Left colon (tissue), 2 donors: ENCODE data around the gene DBH. TPM values are rescaled to one million over a fixed set of nuclear protein-coding genes. Genes with fewer than 3 reads are reported as not detected.

Source experiments
- ATAC-seq: fragments of 200-7000 bp; cut with Tn5 transposase; one replicate; pipeline ENCODE4 v1.9.1; 2020; ENCODE audit warnings: mild to moderate bottlenecking, moderate library complexity
- DNase-seq, 2 donors: peaks; one replicate each; pipeline ENCODE4 v3.0.0-alpha.2; 2020
- intact Hi-C, 2 donors: fragments of 100-400 bp; cut with DNase I in 1 of 2; cut with micrococcal nuclease in 1 of 2; formaldehyde crosslinking; loops; one replicate each; pipeline versions ENCODE4 v1.11.2 to v1.14.0; 2022; cut with DNase I, micrococcal nuclease
- total RNA-seq, 2 donors: library from RNA; stranded (reverse); fragmentation: NEBNext Ultra II Directional; extraction: Animal tissue kit (Norgen Biotek cat#: 25700); gene quantifications; one replicate each; pipeline ENCODE4 v1.2.1, GENCODE V29; 2021
- donor health status: DM: no; HTN: no; CAD: no.
- donor health status: DM: yes; HTN: yes; CAD: no.

The DBH gene
- total RNA-seq, 2 donors from 2014 or later = not detected

DNA sequence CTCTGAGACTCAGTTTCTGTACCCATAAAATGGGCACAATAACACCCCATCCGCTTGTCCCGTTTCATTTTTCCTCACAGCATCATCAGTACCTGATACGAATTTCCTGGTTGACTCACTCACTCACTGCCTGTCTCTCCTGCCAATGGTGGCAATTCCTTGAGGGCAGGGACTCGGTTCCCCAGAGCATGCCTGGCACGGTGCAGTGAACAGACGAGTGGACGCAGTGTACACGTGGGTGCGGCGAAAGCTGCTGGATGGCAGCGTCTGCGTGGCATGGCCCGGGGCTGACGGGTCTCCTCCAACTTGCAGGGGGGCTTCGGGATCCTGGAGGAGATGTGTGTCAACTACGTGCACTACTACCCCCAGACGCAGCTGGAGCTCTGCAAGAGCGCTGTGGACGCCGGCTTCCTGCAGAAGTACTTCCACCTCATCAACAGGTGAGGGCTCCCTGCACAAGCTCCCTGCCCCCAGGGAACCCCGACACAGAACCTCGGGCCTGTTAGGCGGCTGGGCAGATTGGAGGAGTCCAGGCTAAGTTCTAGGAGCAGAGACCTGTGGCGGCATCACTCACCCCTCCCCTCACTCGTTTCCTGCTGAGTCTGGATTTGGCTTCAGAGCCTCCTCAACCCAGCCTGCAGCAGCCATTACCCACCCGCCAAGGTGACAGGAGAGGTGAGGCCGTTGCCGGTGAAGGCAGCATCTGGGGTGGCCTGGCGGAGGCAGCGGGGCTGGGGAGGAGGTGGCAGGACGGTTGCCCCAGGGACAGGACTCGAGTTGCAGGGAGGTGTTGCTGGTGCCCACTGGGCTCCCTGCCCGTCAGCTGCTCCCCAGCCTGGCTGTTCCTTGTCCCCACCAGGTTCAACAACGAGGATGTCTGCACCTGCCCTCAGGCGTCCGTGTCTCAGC, 20.3 kb downstream of the DBH start:
- intact Hi-C loops = no loop called here
- DNase-seq (no peak), ATAC-seq (no peak)

DNA sequence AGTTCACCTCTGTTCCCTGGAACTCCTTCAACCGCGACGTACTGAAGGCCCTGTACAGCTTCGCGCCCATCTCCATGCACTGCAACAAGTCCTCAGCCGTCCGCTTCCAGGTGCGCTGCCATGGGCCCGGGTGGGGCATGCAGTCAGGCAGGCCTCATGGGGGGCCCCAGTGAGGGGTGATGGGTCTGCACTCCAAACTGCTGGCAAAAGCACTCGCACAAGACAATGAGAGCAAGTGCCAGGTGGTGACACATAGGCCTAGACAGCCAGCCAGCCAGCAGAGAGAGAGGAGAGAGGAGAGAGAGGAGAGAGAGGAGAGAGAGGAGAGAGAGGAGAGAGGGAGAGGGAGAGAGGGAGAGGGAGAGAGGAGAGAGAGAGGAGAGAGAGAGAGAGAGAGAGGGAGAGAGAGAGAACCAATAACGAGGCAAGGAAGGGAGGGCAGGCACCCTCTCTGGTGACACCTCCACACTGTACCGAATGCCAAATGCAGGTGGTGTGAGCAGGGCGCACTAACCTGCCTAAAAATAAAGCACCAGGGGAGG, 21.0 kb downstream of the DBH start:
- intact Hi-C loops = no loop called here
- ATAC-seq (no peak), DNase-seq (no peak)

DNA sequence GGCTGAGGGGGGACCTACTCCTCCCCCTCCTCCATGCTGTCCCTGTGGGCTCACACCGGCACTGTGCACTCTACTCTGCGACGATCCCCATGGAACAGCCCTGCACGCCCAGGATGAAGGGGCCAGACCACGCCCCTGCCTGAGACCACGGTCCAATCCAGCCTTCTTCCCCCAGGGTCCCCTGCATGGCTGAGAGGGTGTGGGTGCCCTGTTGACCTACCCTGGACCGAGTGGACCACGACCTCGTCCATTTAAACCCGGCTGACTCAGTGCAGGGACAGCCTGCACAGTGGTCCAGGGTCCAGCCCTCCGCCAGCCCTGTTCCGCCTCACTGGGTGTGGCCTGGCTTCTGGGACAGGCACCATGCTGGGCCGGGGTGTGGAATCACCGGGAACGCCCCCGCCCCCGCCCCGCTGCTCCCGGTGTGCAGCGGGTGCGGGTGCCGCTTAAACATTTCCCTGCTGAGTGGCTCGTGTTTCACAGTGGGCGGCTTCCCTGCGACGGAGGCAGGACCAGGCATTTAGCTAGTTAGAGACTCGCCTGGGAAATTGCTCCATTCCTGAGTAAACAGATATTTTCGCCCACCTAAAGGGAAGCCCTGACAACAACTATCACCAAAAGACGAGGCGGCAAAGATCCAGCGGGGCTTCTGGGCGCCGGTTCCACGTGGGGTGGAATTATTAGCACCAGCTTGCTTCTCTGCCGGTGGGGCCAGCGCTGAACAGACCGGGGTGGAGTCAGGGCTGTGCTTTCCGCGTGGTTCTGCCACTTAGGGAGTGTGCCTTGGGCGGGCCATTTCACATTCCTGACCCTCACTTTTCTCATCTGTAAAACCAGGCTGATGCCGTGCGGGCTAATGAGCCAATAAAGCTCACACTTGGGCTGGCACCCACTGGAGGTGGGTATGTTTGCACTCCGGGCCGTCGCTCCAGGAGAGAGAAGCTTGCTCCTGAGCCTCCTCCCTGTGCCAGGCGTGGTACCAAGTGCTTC, 22.6 kb downstream of the DBH start:
- ATAC-seq = peak; percentile 96

DNA sequence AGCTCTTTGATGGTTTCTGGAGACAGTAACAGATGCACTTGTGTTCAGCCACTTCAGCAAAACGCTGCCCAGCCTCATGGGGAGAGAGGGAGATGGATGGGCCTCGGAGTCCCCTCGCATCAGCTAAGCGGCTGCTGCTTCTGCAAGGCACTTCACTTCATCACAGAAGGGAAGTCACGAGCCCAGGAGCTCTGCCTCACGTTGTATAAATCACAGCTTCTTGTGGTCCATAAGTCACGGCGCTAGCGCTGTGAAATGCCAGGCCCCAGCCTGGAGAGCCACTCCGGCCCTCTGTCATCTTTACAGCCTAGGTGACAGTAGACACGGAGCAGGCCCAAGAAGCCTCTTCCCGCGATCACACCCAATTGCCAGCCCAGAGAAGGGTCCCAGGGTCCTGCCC, 23.4 kb downstream of the DBH start:
- no peak for ATAC-seq
- intact Hi-C loops = no loop called here
- no peak for DNase-seq

More for the DNA sequence above, 22.6 kb downstream of the DBH start:
- intact Hi-C loops = no loop called here
- DNase-seq = peak; percentile 41 to 52

DNA sequence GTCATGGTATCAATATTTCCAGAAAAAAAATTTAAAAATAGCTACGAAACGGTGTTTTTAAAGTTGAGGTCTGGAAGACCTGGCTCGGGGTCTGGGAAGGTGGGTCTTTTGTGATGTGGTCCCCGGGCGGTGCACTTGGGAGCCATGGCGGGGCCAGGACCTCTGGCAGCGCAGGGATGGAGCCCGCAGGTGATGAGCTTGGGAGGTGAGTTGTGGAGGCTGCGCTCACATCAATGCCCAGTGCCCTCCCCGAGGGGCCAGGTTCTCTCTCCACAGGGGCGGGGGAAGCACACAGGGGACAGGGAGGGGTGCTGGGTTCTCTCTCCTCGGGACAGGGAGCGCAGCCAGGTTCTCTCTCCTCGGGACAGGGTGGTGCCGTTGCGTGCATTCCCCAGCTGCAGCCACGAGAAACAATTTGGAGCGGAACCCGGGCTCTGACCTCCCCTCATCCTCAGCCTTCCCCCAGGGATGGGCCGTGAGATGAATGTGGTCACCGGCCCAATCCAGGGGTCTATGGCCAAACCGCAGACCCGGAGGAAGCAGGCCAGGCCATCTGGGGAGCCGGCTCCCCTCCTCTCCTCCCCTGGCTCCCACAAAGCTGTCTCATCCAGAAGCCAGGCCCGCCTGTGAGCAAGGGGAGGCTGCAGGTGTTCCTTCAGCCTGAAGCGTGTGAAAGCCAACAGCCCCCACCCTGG, 25.8 kb downstream of the DBH start:
- DNase-seq (no peak), ATAC-seq (no peak)
- intact Hi-C loops = no loop called here

DNA sequence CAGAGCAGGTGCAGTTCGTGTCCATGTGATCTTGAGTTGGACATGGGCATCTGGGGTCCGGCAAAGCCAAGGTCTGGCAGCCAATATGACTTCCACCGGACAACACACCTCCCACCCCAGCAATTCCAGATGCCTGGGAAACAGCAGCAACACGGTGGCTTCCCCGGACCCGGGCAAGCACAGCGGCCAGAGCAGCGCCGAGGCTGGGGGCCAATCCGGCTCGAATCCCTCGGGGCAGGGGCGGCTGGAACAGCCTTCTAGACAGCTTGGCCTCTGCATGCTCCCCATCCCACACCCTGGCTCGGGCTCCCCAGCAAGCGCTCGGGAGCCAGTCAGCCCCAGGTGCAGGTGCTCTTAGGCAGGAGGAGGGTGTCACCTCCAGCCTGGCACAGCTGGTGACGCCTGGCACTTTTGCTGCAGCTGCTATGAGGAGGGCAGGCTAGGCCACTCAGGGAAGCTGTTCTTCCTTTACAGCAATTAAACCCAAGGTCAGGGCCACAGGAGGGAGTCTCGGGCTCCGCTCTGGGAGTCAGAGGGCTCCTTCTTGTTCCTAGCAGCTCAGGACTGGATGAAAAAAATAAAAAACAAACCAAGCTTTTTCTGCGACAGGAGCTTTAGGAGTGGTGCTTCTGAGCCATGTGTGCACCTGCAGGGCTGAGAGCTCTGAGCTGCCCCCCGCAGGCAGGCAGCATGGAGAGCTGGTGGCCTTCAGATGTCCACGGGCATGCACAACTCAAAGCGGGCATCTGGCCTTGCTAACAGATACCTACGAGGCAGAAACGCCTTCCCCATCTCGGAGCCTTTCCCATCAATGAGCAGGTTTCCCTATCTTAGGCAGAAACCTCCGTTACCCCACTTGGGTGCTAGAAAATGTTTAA, 28.2 kb downstream of the DBH start:
- ATAC-seq = no peak
- intact Hi-C loops = no loop called here

DNA sequence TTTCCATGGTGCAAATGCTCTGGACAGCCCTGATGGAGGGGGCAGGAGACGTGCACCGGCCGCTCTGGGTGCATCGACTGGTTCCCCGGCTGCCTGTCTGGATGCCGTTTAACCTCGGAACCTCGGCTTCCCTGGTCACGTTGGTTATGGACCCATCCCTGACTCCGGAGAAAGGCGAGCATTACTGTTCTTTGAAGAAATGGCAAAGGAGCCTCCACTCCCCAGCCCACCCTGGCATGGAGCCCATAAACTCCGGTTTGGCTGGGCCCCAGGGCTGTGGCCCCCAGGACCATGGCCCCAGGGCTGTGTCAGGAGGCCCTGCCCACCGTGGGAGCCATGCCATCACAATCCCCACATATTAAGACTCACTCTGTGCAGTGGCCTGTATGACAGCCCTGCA, 28.9 kb downstream of the DBH start:
- DNase-seq (no peak), ATAC-seq (no peak)
- intact Hi-C loops = no loop called here

More for the DNA sequence above, 28.2 kb downstream of the DBH start:
- DNase-seq = no peak

DNA sequence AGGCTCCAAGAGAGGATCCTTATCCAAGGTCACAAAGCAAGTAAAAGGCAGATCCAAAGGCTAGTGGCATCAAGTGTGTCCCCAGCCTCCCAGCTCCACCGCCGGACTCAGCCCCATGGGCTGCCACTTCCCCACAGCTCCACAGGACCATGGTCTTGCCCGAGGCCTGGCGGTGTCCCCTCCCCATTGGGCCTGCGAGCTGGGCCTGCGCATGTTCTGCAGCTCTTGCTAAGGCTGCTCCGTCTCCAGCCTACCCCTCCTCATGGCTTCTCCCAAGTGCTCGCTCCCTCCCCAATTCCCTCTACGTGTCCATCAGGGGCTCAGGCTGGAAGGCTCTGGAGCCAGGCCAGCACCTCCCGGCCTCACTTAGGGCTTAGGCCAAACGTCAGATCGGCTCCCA, 29.4 kb downstream of the DBH start:
- no peak for ATAC-seq
- intact Hi-C loops = no loop called here
- no peak for DNase-seq

DNA sequence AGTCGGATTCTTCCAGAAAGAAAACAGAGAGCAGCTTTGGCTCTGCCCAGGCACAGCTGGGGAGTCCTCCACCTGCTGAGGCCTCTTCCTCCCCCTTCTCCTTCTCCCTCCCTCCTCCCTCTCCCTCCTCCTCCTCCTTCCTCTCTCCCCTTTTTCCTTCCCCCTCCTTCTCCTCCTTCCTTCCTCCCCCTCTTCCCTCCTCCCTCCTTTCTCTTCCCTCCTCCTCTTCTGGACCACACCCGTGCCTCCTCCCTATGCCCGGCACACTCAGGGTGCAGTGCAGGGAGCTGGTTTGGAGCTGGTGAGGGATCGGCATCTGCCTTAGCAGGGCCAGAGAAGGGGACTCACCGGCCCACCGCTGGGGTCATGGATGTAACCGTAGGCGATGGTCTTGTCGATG, 30.2 kb downstream of the DBH start:
- intact Hi-C loops = no loop called here
- DNase-seq (no peak), ATAC-seq (no peak)

DNA sequence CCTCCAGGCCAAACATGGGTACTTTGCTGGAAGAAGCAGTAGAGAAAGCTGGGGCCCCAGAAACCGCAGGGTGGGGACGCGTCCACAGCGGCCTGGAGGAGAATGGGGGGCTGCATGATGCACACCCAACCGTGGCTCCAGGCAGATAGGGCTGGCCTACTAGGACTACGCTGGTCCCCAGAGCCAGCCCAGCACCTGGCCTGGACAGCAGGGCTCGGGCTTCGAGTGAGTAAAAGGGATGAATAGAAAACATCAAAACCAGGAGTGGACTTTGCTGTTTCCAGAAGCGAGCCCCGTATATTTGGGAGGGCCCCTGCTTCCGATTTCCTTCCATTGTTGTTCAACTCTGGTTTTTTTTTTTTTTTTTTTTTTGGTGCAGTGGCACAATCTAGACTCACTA, 30.7 kb downstream of the DBH start:
- intact Hi-C loops = no loop called here
- ATAC-seq (no peak), DNase-seq (no peak)

DNA sequence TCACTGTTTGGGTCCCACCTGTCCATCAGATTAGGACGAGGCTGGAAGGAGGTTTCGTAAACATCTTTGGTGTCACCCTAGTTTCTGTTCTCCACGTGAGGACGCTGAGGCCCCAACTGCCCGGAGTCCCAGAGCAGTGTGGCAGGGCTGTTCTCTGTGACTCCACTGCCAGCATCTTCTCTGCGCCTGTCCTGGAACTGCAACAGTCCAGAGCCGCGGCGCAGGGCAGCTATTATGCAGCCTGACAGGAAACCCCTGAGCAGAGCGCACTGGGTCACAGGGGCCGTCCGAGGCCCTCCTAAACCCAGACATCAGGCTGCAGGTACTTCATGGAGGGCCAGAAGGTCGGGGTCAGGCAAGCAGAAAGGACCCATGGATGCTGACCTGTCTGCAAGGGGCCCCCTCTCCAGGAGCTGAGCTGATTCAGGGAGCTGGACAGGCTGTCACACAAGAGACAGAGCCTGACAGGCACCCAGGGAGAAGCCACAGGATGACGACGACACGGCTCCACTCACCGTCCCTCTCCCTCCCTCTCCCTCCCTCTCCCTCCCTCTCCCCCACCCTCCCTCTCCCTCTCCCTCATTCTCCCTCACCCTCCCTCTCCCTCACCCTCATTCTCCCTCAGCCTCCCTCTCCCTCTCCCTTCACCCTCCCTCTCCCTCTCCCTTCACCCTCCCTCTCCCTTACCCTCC, 31.7 kb downstream of the DBH start:
- DNase-seq = no peak
- no peak for ATAC-seq
- intact Hi-C loops = no loop called here

DNA sequence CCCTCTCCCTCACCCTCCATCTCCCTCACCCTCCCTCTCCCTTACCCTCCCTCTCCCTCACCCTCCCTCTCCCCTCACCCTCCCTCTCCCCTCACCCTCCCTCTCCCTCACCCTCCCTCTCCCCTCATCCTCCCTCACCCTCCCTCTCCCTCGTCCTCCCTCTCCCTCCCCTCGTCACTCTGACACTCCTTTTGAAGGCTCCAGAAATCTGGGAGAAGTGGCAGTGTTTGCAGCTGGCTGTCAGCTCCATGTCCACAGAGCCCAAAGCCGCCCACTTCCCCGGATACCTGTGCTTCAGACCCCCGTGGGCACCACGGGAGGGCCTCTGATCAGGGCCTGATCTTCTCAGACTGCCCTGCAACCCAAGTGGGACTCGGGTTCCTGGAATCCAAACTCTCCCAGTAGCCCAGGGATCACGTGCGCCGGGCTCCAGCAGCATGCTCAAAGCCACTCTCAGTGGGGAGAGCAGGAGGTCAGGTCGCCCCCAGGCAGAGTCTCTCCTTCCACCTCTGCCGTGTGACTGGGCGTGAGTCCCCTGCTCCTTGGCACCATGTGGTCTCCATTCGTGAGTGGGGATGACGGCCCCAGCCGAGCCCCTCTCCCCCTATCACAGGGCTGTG, 33.1 kb downstream of the DBH start:
- intact Hi-C loops = no loop called here
- DNase-seq = no peak
- ATAC-seq = no peak

DNA sequence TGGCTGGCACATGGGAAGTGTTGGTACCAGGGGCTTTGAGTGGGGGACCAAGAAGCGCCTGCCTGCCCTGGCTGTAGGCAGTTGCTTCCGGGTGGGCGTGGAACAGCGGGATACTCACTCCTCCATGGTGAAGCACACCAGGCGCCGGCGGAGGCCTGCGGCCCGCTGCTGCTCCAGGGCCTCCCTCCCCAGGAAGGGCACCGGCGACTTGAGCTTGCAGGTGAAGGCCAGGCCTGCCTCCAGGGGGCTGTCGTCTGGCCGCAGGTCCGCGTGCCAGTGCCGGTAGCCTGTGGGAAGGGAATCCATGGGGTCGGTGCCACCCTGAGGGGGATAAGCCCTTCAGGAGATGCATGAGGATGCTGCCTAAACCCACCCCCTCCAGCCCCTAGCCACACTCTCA, 34.3 kb downstream of the DBH start:
- intact Hi-C loops = no loop called here
- ATAC-seq (no peak), DNase-seq (no peak)

DNA sequence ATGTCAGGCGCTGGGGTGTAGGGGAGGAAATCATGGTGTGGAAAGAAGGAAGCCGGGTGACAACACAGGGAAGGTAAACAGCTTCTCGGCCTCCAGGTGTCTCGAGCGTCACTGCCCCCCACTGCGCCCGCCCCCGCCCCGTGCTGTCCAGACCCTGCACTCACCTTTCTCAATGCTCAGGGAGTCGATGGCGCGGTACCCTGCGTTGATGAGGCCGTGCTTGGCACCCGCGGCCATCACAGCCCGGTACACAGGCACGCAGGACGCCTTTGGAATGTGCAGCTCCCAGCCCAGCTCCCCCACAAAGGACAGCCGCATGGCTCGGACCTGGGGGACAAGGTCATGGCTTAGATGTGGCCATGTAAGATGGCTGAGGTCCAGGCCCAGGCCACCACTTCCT, 35.2 kb downstream of the DBH start:
- DNase-seq (no peak), ATAC-seq (no peak)
- intact Hi-C loops = no loop called here

DNA sequence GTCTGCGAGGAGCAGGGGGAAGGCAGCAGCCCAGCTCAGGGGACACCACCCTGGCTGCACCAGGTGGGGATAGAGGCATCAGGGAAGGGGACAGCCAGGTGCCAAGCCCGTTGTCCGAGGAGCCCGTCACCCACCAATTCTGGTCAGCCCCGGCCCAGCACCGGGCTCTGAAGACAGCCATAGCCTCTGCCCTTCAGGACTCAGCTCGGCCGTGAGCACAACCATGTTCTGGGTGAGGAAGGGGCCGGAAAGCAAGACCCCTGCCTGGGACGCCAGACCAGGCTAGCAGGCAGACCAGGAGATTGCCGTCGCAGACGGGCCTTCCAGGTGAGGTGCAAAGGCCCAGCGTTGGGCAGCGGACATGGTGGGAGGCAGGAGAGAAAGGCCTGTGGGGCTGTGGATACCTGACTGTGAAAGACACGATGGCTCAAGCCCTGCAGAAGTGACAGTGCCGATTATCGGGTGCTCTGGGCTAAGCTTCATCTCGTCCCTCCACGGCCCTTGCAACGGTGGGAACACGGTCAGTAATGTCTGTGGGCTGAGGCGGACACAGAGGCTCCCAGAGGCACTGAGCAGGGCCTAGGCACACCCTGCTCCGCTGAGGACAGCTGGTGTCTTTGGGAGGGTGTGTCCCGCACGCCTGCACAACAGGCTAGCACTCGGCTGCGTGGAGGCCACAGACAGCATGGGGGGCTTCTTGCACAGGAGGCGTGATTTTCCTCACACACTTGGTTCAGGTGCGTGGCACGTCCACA, 36.5 kb downstream of the DBH start:
- ATAC-seq (no peak), DNase-seq (no peak)
- intact Hi-C loops = no loop called here

DNA sequence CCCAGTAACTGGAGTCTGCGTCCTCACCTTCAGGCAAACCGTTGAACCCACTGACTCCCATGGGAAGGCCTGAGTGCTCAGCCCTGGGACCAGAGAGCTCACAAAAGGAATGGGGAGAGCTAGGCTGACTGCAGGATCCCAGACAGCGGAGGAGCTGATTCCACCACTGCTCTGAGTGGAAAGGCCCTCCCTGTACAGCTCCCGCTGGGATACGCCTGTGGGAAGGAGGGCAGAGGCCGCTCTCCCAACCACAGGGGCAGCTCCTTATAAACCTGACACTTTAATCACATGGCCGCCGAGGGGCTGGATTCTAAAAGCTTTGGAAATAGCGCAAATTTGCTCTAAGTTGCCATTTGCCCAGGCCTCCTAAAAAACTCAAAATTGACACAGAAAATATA, 37.1 kb downstream of the DBH start:
- ATAC-seq = no peak
- intact Hi-C loops = no loop called here
- no peak for DNase-seq
